ENCODE results near the gene PSMG1. TPM values are rescaled to one million over a fixed set of nuclear protein-coding genes. Genes with fewer than 3 reads are reported as not detected.

PSMG1 gene
- total and polyA plus RNA-seq, 2 donors (not counting 3 experiments of a cell fraction or from before 2014, with no cell fraction given), result 43.2 to 75.9 TPM

GRCh38 chr21:39217356-39218081 lies 34.3 kb upstream of the PSMG1 start:
- FAIRE-seq, result no peak
- no peak for DNase-seq (ENCODE audit: low read depth, low spot score)
- ChIA-PET POLR2A (no interaction called here), CTCF (no interaction called here)
- Histone ChIP-seq H3K27ac (ENCODE audit: insufficient read depth, low read depth, low read length) (no peak overlapping the region), H4K20me1 (replicated peaks; ENCODE audit: control insufficient read depth, extremely low read depth, insufficient read depth, low read length) (no peaks in the 10 kb centered on the region), H3K79me2 (ENCODE audit: control insufficient read depth, insufficient read depth, low read length) (no peaks in the 10 kb centered on the region), H3K4me3 (replicated peaks in 1 of 3; ENCODE audit: insufficient read depth in 1 of 3, low read depth in 1 of 3, low read length in 3 of 3) (no peak overlapping the region), H3K9me1 (replicated peaks; ENCODE audit: control insufficient read depth, extremely low read depth, insufficient read depth, low read length) (no peaks in the 10 kb centered on the region), H3K36me3 (ENCODE audit: control insufficient read depth in 2 of 2, extremely low read depth in 1 of 2, insufficient read depth in 2 of 2, low read length in 2 of 2) (peaks cover 0 to 2% of the 10 kb centered on the region in 2 experiments), H3K9ac (replicated peaks; ENCODE audit: extremely low read depth, insufficient read depth, low read length) (no peak overlapping the region), H3K9me3 (replicated peaks; ENCODE audit: control insufficient read depth, insufficient read depth, low read length) (no peaks in the 10 kb centered on the region), H3K4me2 (ENCODE audit: insufficient read depth, low read length) (no peak overlapping the region), H3K4me1 (ENCODE audit: control insufficient read depth, extremely low read depth, insufficient read depth, low read length) (no peaks in the 10 kb centered on the region), H2AFZ (ENCODE audit: low read depth, low read length) (no peak overlapping the region), H3K27me3 (ENCODE audit: control insufficient read depth in 2 of 2, insufficient read depth in 2 of 2, low read length in 2 of 2) (no peaks in the 10 kb centered on the region)
- TF ChIP-seq MAX (IDR thresholded peaks at IDR 0.05; ENCODE audit: insufficient read depth, insufficient read length) (no peak), CTCF (IDR thresholded peaks at IDR 0.05; ENCODE audit: extremely low read depth in 1 of 2, insufficient read depth in 1 of 2, low read depth in 1 of 2, low read length in 2 of 2) (no peak), GATA2 (IDR thresholded peaks at IDR 0.05; ENCODE audit: insufficient read depth, insufficient read length, low read depth, low read length) (no peak), POLR2A (IDR thresholded peaks at IDR 0.05; ENCODE audit: low read depth, low read length) (no peak), POLR2AphosphoS5 (IDR thresholded peaks at IDR 0.05; ENCODE audit: insufficient read depth, low read depth, low read length) (no peak), JUN (IDR thresholded peaks at IDR 0.05; ENCODE audit: borderline replicate concordance, insufficient read depth, insufficient read length, low read depth) (no peak)
- intact Hi-C loops (cut with micrococcal nuclease) (no loop called here), dilution Hi-C loops (cut with MboI; ENCODE audit: extremely low pct_ligation_motif_present, low sequenced_read_pairs) (no loop called here)
- BruUV-seq (replicated peaks), result no TSS peak
